ENCODE measurements around the gene OR6A2. TPM values are rescaled to one million over a fixed set of nuclear protein-coding genes. Genes with fewer than 3 reads are reported as not detected.

OR6A2 gene
- total RNA-seq, 4 donors from 2014 or later = 0.22 to 0.34 (median 0.33) TPM; not detected in 1

- TF ChIP-seq CTCF (IDR thresholded peaks at IDR 0.05; ENCODE audit: low read depth) = no peak
Observed at GRCh38 chr11:6742260-6742659, 57.2 kb downstream of the OR6A2 start.

Other genes with a start within 250 kb of the OR6A2 start
- gene RRP8, start 196.1 kb downstream of the OR6A2 start, total RNA-seq = 10 to 100 TPM in 2 of 4 donors, 1 to 10 TPM in 2; 8.8 to 15.4 (median 9.8) TPM
- gene ILK, start 195.9 kb downstream of the OR6A2 start, total RNA-seq = 100 to 1,000 TPM; 105 to 157 (median 119) TPM
- gene TAF10, start 187.5 kb downstream of the OR6A2 start, total RNA-seq = 10 to 100 TPM; 38.2 to 55.6 (median 40.3) TPM
- gene TPP1, start 180.3 kb downstream of the OR6A2 start, total RNA-seq = 100 to 1,000 TPM in 1 of 4 donors, 10 to 100 TPM in 3; 44.8 to 178 (median 93.7) TPM
- 10 to 100 TPM in 3 of 4 donors, 1 to 10 TPM in 1; 7.0 to 23.7 (median 10.7) TPM for gene DCHS1, start 143.9 kb downstream of the OR6A2 start, total RNA-seq
- gene MRPL17, start 116.3 kb downstream of the OR6A2 start, total RNA-seq = 10 to 100 TPM; 12.8 to 22.0 (median 15.0) TPM
- gene OR2AG2, start 27.7 kb downstream of the OR6A2 start, total RNA-seq = under 1 TPM in 2 of 4 donors, not detected in 2; 0.17 to 0.33 TPM
- gene OR2AG1, start 16.7 kb downstream of the OR6A2 start, total RNA-seq = not detected
- not detected for gene OR10A5, start 46.0 kb upstream of the OR6A2 start, total RNA-seq
- gene OR10A2, start 63.4 kb upstream of the OR6A2 start, total RNA-seq = not detected
- gene OR10A4, start 76.9 kb upstream of the OR6A2 start, total RNA-seq = not detected
- not detected for gene OR2D2, start 92.8 kb upstream of the OR6A2 start, total RNA-seq
- gene OR2D3, start 121.3 kb upstream of the OR6A2 start, total RNA-seq = not detected
- 1 to 10 TPM in 1 of 4 donors, under 1 TPM in 2, not detected in 1; 0.65 to 1.7 (median 0.66) TPM for gene ZNF215, start 126.7 kb upstream of the OR6A2 start, total RNA-seq
- 1 to 10 TPM in 3 of 4 donors, under 1 TPM in 1; 0.57 to 2.0 (median 1.3) TPM for gene ZNF214, start 220.7 kb upstream of the OR6A2 start, total RNA-seq
- gene NLRP14, start 220.8 kb upstream of the OR6A2 start, total RNA-seq = under 1 TPM in 1 of 4 donors, not detected in 3; 0.19 TPM

Data from subcutaneous adipose tissue (tissue), 4 donors.